ENCODE measurements around the gene NPIPB6.

The NPIPB6 gene

GRCh38 chr16:28324235-28324886, 38.9 kb downstream of the NPIPB6 start:
- no peak for DNase-seq (ENCODE audit: low read depth in 2 of 2, low spot score in 1 of 2)

GRCh38 chr16:28321700-28322411, 41.5 kb downstream of the NPIPB6 start:
- no peak for DNase-seq (ENCODE audit: low read depth in 2 of 2, low spot score in 1 of 2)

- no peak for DNase-seq (ENCODE audit: low read depth in 2 of 2, low spot score in 1 of 2)
These were observed 42.6 kb downstream of the NPIPB6 start for GRCh38 chr16:28320741-28321140.

GRCh38 chr16:28320023-28320561, 43.2 kb downstream of the NPIPB6 start:
- no peak for DNase-seq (ENCODE audit: low read depth in 2 of 2, low spot score in 1 of 2)

- no peak for DNase-seq (ENCODE audit: low read depth in 2 of 2, low spot score in 1 of 2)
These were observed 43.8 kb downstream of the NPIPB6 start for GRCh38 chr16:28319476-28320022.

- DNase-seq (ENCODE audit: low read depth in 2 of 2, low spot score in 1 of 2), result no peak
These were observed 45.1 kb downstream of the NPIPB6 start for GRCh38 chr16:28318042-28318744.

GRCh38 chr16:28317040-28317880, 46.0 kb downstream of the NPIPB6 start:
- peak; percentile 49 to 65 for DNase-seq (ENCODE audit: low read depth in 2 of 2, low spot score in 1 of 2)

- DNase-seq (ENCODE audit: low read depth in 2 of 2, low spot score in 1 of 2), result no peak
These were observed 47.3 kb downstream of the NPIPB6 start for GRCh38 chr16:28316054-28316453.

GRCh38 chr16:28313587-28313986, 49.7 kb downstream of the NPIPB6 start:
- DNase-seq (ENCODE audit: low read depth in 2 of 2, low spot score in 1 of 2), result no peak

GRCh38 chr16:28312327-28312726, 51.0 kb downstream of the NPIPB6 start:
- DNase-seq (ENCODE audit: low read depth in 2 of 2, low spot score in 1 of 2), result no peak

GRCh38 chr16:28311913-28312312, 51.4 kb downstream of the NPIPB6 start:
- DNase-seq (ENCODE audit: low read depth in 2 of 2, low spot score in 1 of 2), result no peak

- DNase-seq (ENCODE audit: low read depth in 2 of 2, low spot score in 1 of 2), result no peak
These were observed 51.9 kb downstream of the NPIPB6 start for GRCh38 chr16:28311413-28311812.

- no peak for DNase-seq (ENCODE audit: low read depth in 2 of 2, low spot score in 1 of 2)
These were observed 52.5 kb downstream of the NPIPB6 start for GRCh38 chr16:28310796-28311195.

GRCh38 chr16:28309811-28310311, 53.4 kb downstream of the NPIPB6 start:
- peak; percentile 69 to 73 for DNase-seq (ENCODE audit: low read depth in 2 of 2, low spot score in 1 of 2)

- DNase-seq (ENCODE audit: low read depth in 2 of 2, low spot score in 1 of 2), result no peak
These were observed 54.3 kb downstream of the NPIPB6 start for GRCh38 chr16:28308794-28309584.

- DNase-seq (ENCODE audit: low read depth in 2 of 2, low spot score in 1 of 2), result no peak
These were observed 55.4 kb downstream of the NPIPB6 start for GRCh38 chr16:28307936-28308335.

- DNase-seq (ENCODE audit: low read depth in 2 of 2, low spot score in 1 of 2), result no peak
These were observed 59.1 kb downstream of the NPIPB6 start for GRCh38 chr16:28304214-28304613.

GRCh38 chr16:28303132-28303531, 60.2 kb downstream of the NPIPB6 start:
- DNase-seq (ENCODE audit: low read depth in 2 of 2, low spot score in 1 of 2), result no peak

- no peak for DNase-seq (ENCODE audit: low read depth in 2 of 2, low spot score in 1 of 2)
These were observed 61.7 kb downstream of the NPIPB6 start for GRCh38 chr16:28301620-28302019.

- no peak for DNase-seq (ENCODE audit: low read depth in 2 of 2, low spot score in 1 of 2)
These were observed 62.2 kb downstream of the NPIPB6 start for GRCh38 chr16:28301154-28301553.

Measured in stimulated activated CD8-positive, alpha-beta memory T cell treated with anti-CD3 and anti-CD28 coated beads, Interleukin-4, amount 100 ng/mL, for 1 hour (primary cell).